Measurements from ENCODE around the gene SMPDL3B.

SMPDL3B gene

GRCh38 chr1:27934818-27935549 lies at the start of gene SMPDL3B:
Gene SMPDL3B (plus strand): TSS chr1:27935000. CDS start chr1:27935184, 184 bp downstream.
- DNase-seq = no peak

GRCh38 chr1:27885114-27885528 lies 49.7 kb upstream of the SMPDL3B start:
- DNase-seq = no peak

GRCh38 chr1:27885621-27886352 lies 49.0 kb upstream of the SMPDL3B start:
- no peak for DNase-seq

- no peak for DNase-seq
Measured at GRCh38 chr1:27886353-27886679, 48.5 kb upstream of the SMPDL3B start.

- no peak for DNase-seq
Measured at GRCh38 chr1:27886744-27887143, 48.1 kb upstream of the SMPDL3B start.

GRCh38 chr1:27887215-27888021 lies 47.4 kb upstream of the SMPDL3B start:
- no peak for DNase-seq

GRCh38 chr1:27889506-27889905 lies 45.3 kb upstream of the SMPDL3B start:
- DNase-seq = no peak

- DNase-seq = no peak
Measured at GRCh38 chr1:27891196-27891889, 43.5 kb upstream of the SMPDL3B start.

- DNase-seq = no peak
Measured at GRCh38 chr1:27894521-27894920, 40.3 kb upstream of the SMPDL3B start.

GRCh38 chr1:27906759-27907158 lies 28.0 kb upstream of the SMPDL3B start:
- DNase-seq = no peak

- no peak for DNase-seq
Measured at GRCh38 chr1:27912429-27912828, 22.4 kb upstream of the SMPDL3B start.

GRCh38 chr1:27915082-27915575 lies 19.7 kb upstream of the SMPDL3B start:
- no peak for DNase-seq

GRCh38 chr1:27922272-27922671 lies 12.5 kb upstream of the SMPDL3B start:
- DNase-seq = no peak

- DNase-seq = no peak
Measured at GRCh38 chr1:27928216-27928954, 6.4 kb upstream of the SMPDL3B start.

GRCh38 chr1:27931184-27931583 lies 3.6 kb upstream of the SMPDL3B start:
- no peak for DNase-seq

GRCh38 chr1:27931759-27932158 lies 3.0 kb upstream of the SMPDL3B start:
- DNase-seq = no peak

- DNase-seq = no peak
Measured at GRCh38 chr1:27935721-27936120, 921 bp downstream of the SMPDL3B start.

GRCh38 chr1:27936370-27936769 lies 1.6 kb downstream of the SMPDL3B start:
- DNase-seq = no peak

GRCh38 chr1:27937524-27937836 lies 2.7 kb downstream of the SMPDL3B start:
- DNase-seq = no peak

- DNase-seq = no peak
Measured at GRCh38 chr1:27938488-27938887, 3.7 kb downstream of the SMPDL3B start.

GRCh38 chr1:27940297-27940696 lies 5.5 kb downstream of the SMPDL3B start:
- peak; percentile 62 for DNase-seq

- no peak for DNase-seq
Measured at GRCh38 chr1:27940870-27941560, 6.2 kb downstream of the SMPDL3B start.
